CD14-positive monocyte (primary cell): ENCODE measurements around the gene KIAA0586. TPM values are rescaled to one million over a fixed set of nuclear protein-coding genes. Genes with fewer than 3 reads are reported as not detected.

Experiments
- DNase-seq, 3 donors: peaks; one replicate each; pipeline ENCODE4 v3.0.0-alpha.2; 2011 to 2022
- H2AFZ ChIP-seq: 2 replicates; pipeline ENCODE4 v1.6.0; 2012; ENCODE audit warnings: mild to moderate bottlenecking, low read depth, low read length, inconsistent platforms; ENCODE audit not compliant: insufficient read depth, poor library complexity, severe bottlenecking
- H3K27ac ChIP-seq, 2 donors: 1 replicate in 1 of 2; 2 replicates in 1 of 2; pipeline ENCODE4 v1.5.1; 2012 to 2013; ENCODE audit warnings: low read length in 2 of 2, control low read depth in 1 of 2, inconsistent platforms in 1 of 2, low read depth in 1 of 2, mild to moderate bottlenecking in 1 of 2
- H3K27me3 ChIP-seq, 2 donors: one replicate each; pipeline versions ENCODE4 v1.6.0 to v1.6.1; 2011 to 2013; ENCODE audit warnings: low read length in 2 of 2; ENCODE audit not compliant: control insufficient read depth in 2 of 2, insufficient read depth in 2 of 2
- H3K36me3 ChIP-seq, 2 donors: replicated peaks in 1 of 2; 1 replicate in 1 of 2; 2 replicates in 1 of 2; pipeline versions ENCODE4 v1.5.1 to v1.6.1; 2012 to 2013; ENCODE audit warnings: low read length in 2 of 2, control low read depth in 1 of 2, inconsistent platforms in 1 of 2, mild to moderate bottlenecking in 1 of 2; ENCODE audit not compliant: insufficient read depth in 2 of 2, control insufficient read depth in 1 of 2
- H3K4me1 ChIP-seq, 2 donors: 1 replicate in 1 of 2; 2 replicates in 1 of 2; pipeline versions ENCODE4 v1.5.1 to v1.6.1; 2012 to 2013; ENCODE audit warnings: low read length in 2 of 2, control low read depth in 1 of 2, inconsistent platforms in 1 of 2, mild to moderate bottlenecking in 1 of 2, moderate library complexity in 1 of 2; ENCODE audit not compliant: insufficient read depth in 2 of 2, control insufficient read depth in 1 of 2
- H3K4me2 ChIP-seq: replicated peaks from 2 replicates; pipeline ENCODE3; 2012; ENCODE audit warnings: low read length, moderate library complexity, mild to moderate bottlenecking; ENCODE audit not compliant: poor library complexity, severe bottlenecking; ENCODE audit errors: extremely low read depth
- H3K4me3 ChIP-seq, 3 experiments: fragments of 200-600 bp in 1 of 3; sonication (generic) in 1 of 3; replicated peaks in 1 of 3; 1 replicate in 2 of 3; 2 replicates in 1 of 3; pipeline ENCODE4 v1.5.1; 2011 to 2013; ENCODE audit warnings: low read length in 3 of 3, mild to moderate bottlenecking in 3 of 3, control low read depth in 2 of 3, low read depth in 2 of 3, inconsistent platforms in 1 of 3, moderate library complexity in 1 of 3
- H3K79me2 ChIP-seq: 2 replicates; pipeline ENCODE4 v1.6.0; 2012; ENCODE audit warnings: mild to moderate bottlenecking, control low read depth, inconsistent platforms, low read length, moderate library complexity; ENCODE audit not compliant: insufficient read depth
- H3K9ac ChIP-seq: 2 replicates; pipeline ENCODE4 v1.6.0; 2017; ENCODE audit warnings: low read length, mild to moderate bottlenecking; ENCODE audit not compliant: insufficient read depth, poor library complexity, severe bottlenecking
- H3K9me3 ChIP-seq, 2 donors: replicated peaks in 1 of 2; 1 replicate in 1 of 2; 2 replicates in 1 of 2; pipeline versions ENCODE4 v1.5.1 to v1.6.1; 2012 to 2013; ENCODE audit warnings: low read length in 2 of 2, control low read depth in 1 of 2; ENCODE audit not compliant: control insufficient read depth in 1 of 2, insufficient read depth in 1 of 2
- H4K20me1 ChIP-seq: 2 replicates; pipeline ENCODE4 v1.6.0; 2012; ENCODE audit warnings: mild to moderate bottlenecking, low read length, control low read depth, moderate library complexity; ENCODE audit not compliant: insufficient read depth
- H3K27ac Mint-ChIP-seq, 7 donors: one replicate each; pipeline ENCODE4 v1.8.0; 2020; ENCODE audit warnings: mild to moderate bottlenecking in 7 of 7, mixed read lengths in 7 of 7, moderate library complexity in 6 of 7, inconsistent platforms in 2 of 7
- H3K27me3 Mint-ChIP-seq, 3 donors: one replicate each; pipeline ENCODE4 v1.8.0; 2021 to 2022; ENCODE audit warnings: low read depth in 3 of 3, mild to moderate bottlenecking in 3 of 3, mixed read lengths in 3 of 3, moderate library complexity in 3 of 3, inconsistent platforms in 1 of 3
- H3K36me3 Mint-ChIP-seq, 2 donors: one replicate each; pipeline ENCODE4 v1.8.0; 2020; ENCODE audit warnings: mixed read lengths in 2 of 2, inconsistent platforms in 1 of 2, mild to moderate bottlenecking in 1 of 2
- H3K4me1 Mint-ChIP-seq: one replicate; pipeline ENCODE4 v1.8.0; 2020; ENCODE audit warnings: mild to moderate bottlenecking, mixed read lengths
- H3K4me3 Mint-ChIP-seq, 2 donors: one replicate each; pipeline ENCODE4 v1.8.0; 2020; ENCODE audit warnings: mild to moderate bottlenecking in 2 of 2, mixed read lengths in 2 of 2, moderate library complexity in 1 of 2
- H3K9me3 Mint-ChIP-seq, 7 donors: one replicate each; pipeline ENCODE4 v1.8.0; 2020 to 2022; ENCODE audit warnings: mixed read lengths in 7 of 7, mild to moderate bottlenecking in 6 of 7, moderate library complexity in 6 of 7, inconsistent platforms in 2 of 7
- CTCF ChIP-seq: fragments of 200-600 bp; IDR thresholded peaks from one replicate; pipeline ENCODE4 v1.8.0; 2022; ENCODE audit warnings: antibody characterized with exemption, mild to moderate bottlenecking
- WGBS: methylation state at CpG from one replicate; pipeline ENCODE4 v1.1.5; 2013; ENCODE audit warnings: missing lambda C conversion rate; ENCODE audit not compliant: insufficient coverage; 5-methylcytosine and 5-hydroxymethylcytosine counted together
- intact Hi-C, 2 donors: fragments of 100-400 bp; cut with micrococcal nuclease; formaldehyde crosslinking; loops; one replicate each; pipeline versions ENCODE4 v1.15.0 to v1.15.1; 2023
- polyA plus RNA-seq, 3 donors: library from polyadenylated mRNA; depleted of rRNA in 1 of 3; unstranded in 2 of 3; stranded (reverse) in 1 of 3; fragments of 300-500 nt in 2 of 3; fragments of >200 nt in 1 of 3; fragmentation: Illumina TruSeq in 2 of 3; gene quantifications; 1 replicate in 2 of 3; 2 replicates in 1 of 3; pipeline ENCODE4 v1.2.3, GENCODE V29; 2012 to 2021

Gene KIAA0586
- polyA plus RNA-seq, 3 donors, result 3.4 to 7.5 (median 4.4) TPM

DNA sequence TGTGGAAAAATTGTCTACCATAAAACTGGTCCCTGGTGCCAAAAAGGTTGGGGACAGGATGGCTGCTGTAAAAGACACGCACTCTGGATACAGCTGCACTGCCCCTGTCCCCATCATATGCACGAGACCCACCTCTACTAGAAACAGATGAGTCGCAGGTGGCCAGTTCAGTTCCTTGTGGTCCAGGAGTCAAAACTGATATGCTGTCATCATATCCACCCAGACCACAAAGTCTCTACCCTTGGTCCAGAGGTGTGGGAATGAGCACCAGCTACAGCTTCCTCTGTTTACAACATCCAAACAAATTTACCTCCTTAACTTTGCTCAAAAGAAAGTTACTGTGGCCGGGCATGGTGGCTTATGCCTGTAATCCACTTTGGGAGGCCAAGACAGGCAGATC is 166.5 kb downstream of the KIAA0586 start:
- no peak overlapping the region for H3K4me2 ChIP-seq
- Mint-ChIP-seq H3K27ac (peak overlapping the region in 1 of 7 donors; percentile 30), H3K27me3 (peaks cover 0 to 2% (median 0%) of the 10 kb centered on the region in 3 donors), H3K9me3 (peaks cover 0 to 7% (median 2%) of the 10 kb centered on the region in 7 donors), H3K4me3 (no peak overlapping the region), H3K4me1 (no peaks in the 10 kb centered on the region), H3K36me3 (no peaks in the 10 kb centered on the region)
- no peaks in the 10 kb centered on the region for H3K79me2 ChIP-seq
- no peaks in the 10 kb centered on the region for H3K9me3 ChIP-seq
- H4K20me1 ChIP-seq, result no peaks in the 10 kb centered on the region
- H3K27me3 ChIP-seq, result no peaks in the 10 kb centered on the region
- no peak for DNase-seq
- no peak overlapping the region for H3K9ac ChIP-seq
- H3K36me3 ChIP-seq, result no peaks in the 10 kb centered on the region
- no peaks in the 10 kb centered on the region for H3K4me1 ChIP-seq
- 100% methylated on average over 3 of the region's 4 CpGs for WGBS
- no peak overlapping the region for H3K4me3 ChIP-seq
- TF ChIP-seq CTCF, result no peak
- H3K27ac ChIP-seq, result no peak overlapping the region
- intact Hi-C loops, result no loop called here
- no peak overlapping the region for H2AFZ ChIP-seq

DNA sequence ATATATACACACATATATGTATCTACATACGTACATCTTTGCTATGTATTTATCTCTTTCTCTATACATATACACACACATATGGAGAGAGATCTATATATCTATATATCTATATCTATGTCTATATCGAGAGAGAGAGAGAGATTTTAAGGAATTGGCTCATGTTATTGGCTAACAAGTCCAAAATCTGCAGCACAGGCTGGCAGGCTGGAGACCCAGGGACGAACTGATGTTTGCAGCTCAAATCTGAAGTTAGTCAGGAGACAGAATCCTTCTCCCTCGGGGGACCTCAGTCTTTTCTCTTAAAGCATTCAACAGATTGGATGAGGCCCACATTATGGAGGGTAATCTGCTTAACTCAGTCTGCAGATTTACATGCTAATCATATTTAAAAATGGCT is 169.5 kb downstream of the KIAA0586 start:
- Mint-ChIP-seq H3K27me3 (peaks cover 0 to 2% (median 0%) of the 10 kb centered on the region in 3 donors), H3K27ac (no peak overlapping the region), H3K4me3 (no peak overlapping the region), H3K4me1 (no peaks in the 10 kb centered on the region), H3K9me3 (peaks cover 0 to 2% (median under 1%) of the 10 kb centered on the region in 7 donors), H3K36me3 (no peaks in the 10 kb centered on the region)
- H3K4me2 ChIP-seq, result no peak overlapping the region
- intact Hi-C loops, result no loop called here
- H3K27me3 ChIP-seq, result no peaks in the 10 kb centered on the region
- H3K27ac ChIP-seq, result no peak overlapping the region
- H3K79me2 ChIP-seq, result no peaks in the 10 kb centered on the region
- no peaks in the 10 kb centered on the region for H4K20me1 ChIP-seq
- DNase-seq, result no peak
- no peak overlapping the region for H3K4me3 ChIP-seq
- H3K9ac ChIP-seq, result no peak overlapping the region
- H3K9me3 ChIP-seq, result no peaks in the 10 kb centered on the region
- H2AFZ ChIP-seq, result no peak overlapping the region
- TF ChIP-seq CTCF, result no peak
- H3K36me3 ChIP-seq, result no peaks in the 10 kb centered on the region
- 100% methylated on average over 1 of the region's 4 CpGs for whole genome bisulfite sequencing
- H3K4me1 ChIP-seq, result no peaks in the 10 kb centered on the region
